ENCODE measurements around the gene CENPC. TPM values are rescaled to one million over a fixed set of nuclear protein-coding genes. Genes with fewer than 3 reads are reported as not detected.

The CENPC gene
- total RNA-seq, 1 experiment from 2014 or later, result 17.7 TPM

DNA sequence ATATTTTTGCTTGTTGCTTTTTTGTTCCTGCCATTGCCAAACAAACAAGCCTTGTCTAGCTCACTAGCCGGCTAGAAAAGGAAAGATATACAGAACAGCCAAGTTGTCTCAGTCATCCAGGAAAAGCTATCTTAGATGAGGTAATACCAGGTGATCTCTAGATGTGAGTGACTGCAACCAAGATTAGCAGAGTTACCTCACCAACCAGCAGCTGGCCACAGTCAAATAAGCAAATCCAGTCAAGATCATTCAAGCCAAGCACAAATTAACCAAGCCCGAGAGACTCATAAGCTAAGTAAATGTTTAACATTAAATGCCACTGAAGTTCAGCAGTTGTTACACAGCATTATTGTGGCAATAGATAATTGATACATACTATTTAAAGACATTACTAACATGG lies 108.6 kb downstream of the CENPC start:
- no peaks in the 10 kb centered on the region for H3K9me3 Mint-ChIP-seq (ENCODE audit: unreplicated experiment)
- ChIA-PET POLR2A (interaction anchor here (0.6 to 1.6 kb wide), 2 partner anchors 15 to 24 kb away, joined by 3 to 4 read pairs; no protein-coding TSS in a partner anchor), CTCF (interaction anchor here (0.6 kb wide), 1 partner anchor 106 kb away, joined by 3 read pairs; no protein-coding TSS in a partner anchor)
- peaks cover 8% of the 10 kb centered on the region for H3K4me1 Mint-ChIP-seq (ENCODE audit: insufficient read depth, unreplicated experiment)
- DNase-seq (ENCODE audit: unreplicated experiment), result no peak
- TF ChIP-seq CTCF (IDR thresholded peaks at IDR 0.05; ENCODE audit: unreplicated experiment), result no peak
- no peak overlapping the region for H3K27ac Mint-ChIP-seq (ENCODE audit: low read depth, unreplicated experiment)
- no peaks in the 10 kb centered on the region for H3K27me3 Mint-ChIP-seq (ENCODE audit: insufficient read depth, unreplicated experiment)
- peaks cover 11% of the 10 kb centered on the region for H3K36me3 Mint-ChIP-seq (ENCODE audit: insufficient read depth, unreplicated experiment)
- H3K4me3 Mint-ChIP-seq (ENCODE audit: unreplicated experiment), result no peak overlapping the region
- intact Hi-C loops (cut with micrococcal nuclease), result no loop called here
- no TSS peak for BruUV-seq (replicated peaks)

DNA sequence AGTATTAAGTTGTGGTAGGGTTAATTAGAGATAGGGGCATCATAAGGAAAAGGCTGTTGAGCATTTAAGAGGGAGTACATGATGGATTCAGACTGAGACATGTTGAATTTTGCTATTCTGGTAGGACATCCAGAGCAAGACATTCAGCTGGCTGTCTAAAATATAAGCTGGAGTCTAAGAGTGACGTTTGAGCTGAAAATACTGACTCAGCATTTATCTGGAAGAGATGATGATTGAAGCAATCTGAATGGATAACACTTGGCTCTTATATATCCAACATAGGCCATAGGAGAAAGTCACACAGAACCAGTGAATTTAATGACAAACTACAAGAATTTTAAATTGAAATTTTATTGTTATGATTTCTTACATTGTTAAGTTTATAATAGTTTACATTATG lies 114.3 kb downstream of the CENPC start:
- ChIA-PET CTCF (interaction anchor here (0.9 kb wide), 1 partner anchor 38 kb away, joined by 3 read pairs; no protein-coding TSS in a partner anchor), POLR2A (no interaction called here)
- Mint-ChIP-seq H3K4me3 (ENCODE audit: unreplicated experiment) (no peak overlapping the region), H3K27me3 (ENCODE audit: insufficient read depth, unreplicated experiment) (no peaks in the 10 kb centered on the region), H3K4me1 (ENCODE audit: insufficient read depth, unreplicated experiment) (no peaks in the 10 kb centered on the region), H3K36me3 (ENCODE audit: insufficient read depth, unreplicated experiment) (peaks cover 11% of the 10 kb centered on the region), H3K27ac (ENCODE audit: low read depth, unreplicated experiment) (no peak overlapping the region), H3K9me3 (ENCODE audit: unreplicated experiment) (no peaks in the 10 kb centered on the region)
- BruUV-seq (replicated peaks), result no TSS peak
- no peak for TF ChIP-seq CTCF (IDR thresholded peaks at IDR 0.05; ENCODE audit: unreplicated experiment)
- no peak for DNase-seq (ENCODE audit: unreplicated experiment)
- intact Hi-C loops (cut with micrococcal nuclease), result no loop called here

GRCh38 chr4:67428819-67429218 lies 116.5 kb downstream of the CENPC start:
- ChIA-PET POLR2A (no interaction called here), CTCF (interaction anchor here (0.6 kb wide), 1 partner anchor 27 kb away, joined by 3 read pairs; no protein-coding TSS in a partner anchor)
- Mint-ChIP-seq H3K4me1 (ENCODE audit: insufficient read depth, unreplicated experiment) (no peaks in the 10 kb centered on the region), H3K27ac (ENCODE audit: low read depth, unreplicated experiment) (no peak overlapping the region), H3K27me3 (ENCODE audit: insufficient read depth, unreplicated experiment) (no peaks in the 10 kb centered on the region), H3K9me3 (ENCODE audit: unreplicated experiment) (no peaks in the 10 kb centered on the region), H3K36me3 (ENCODE audit: insufficient read depth, unreplicated experiment) (peaks cover 11% of the 10 kb centered on the region), H3K4me3 (ENCODE audit: unreplicated experiment) (no peak overlapping the region)
- BruUV-seq (replicated peaks), result no TSS peak
- no peak for TF ChIP-seq CTCF (IDR thresholded peaks at IDR 0.05; ENCODE audit: unreplicated experiment)
- intact Hi-C loops (cut with micrococcal nuclease), result no loop called here
- DNase-seq (ENCODE audit: unreplicated experiment), result no peak

Other genes with a start within 250 kb of the CENPC start
- gene STAP1, start 13.2 kb upstream of the CENPC start, total RNA-seq (2022), result not detected in 2 replicates
- 83.1 and 97.4 TPM in 2 replicates for gene UBA6, start 155.7 kb upstream of the CENPC start, total RNA-seq (2022)
- not detected in 2 replicates for gene GNRHR, start 208.9 kb upstream of the CENPC start, total RNA-seq (2022)